K562 (cell line): ENCODE data around the gene TBC1D10A. TPM values are rescaled to one million over a fixed set of nuclear protein-coding genes. Genes with fewer than 3 reads are reported as not detected.

Source experiments
- ATAC-seq: fragments of 200-7000 bp; cut with Tn5 transposase; 3 replicates; pipeline ENCODE4 v1.9.1; 2020; ENCODE audit warnings: moderate library complexity
- BruUV-seq: library from RNA; stranded (reverse); fragments of 400-500 nt; replicated peaks from 2 replicates; lab custom pipeline; 2021; lab: Mats Ljungman, UMichigan
- CTCF ChIA-PET: fragments of 300-600 bp; formaldehyde crosslinking; extraction: SDS; loops from one replicate; lab custom pipeline; 2021; ENCODE audit warnings: low intra/inter-chr PET ratio; lab: Yijun Ruan, JAX
- POLR2A ChIA-PET: fragments of 300-600, 350-650 bp; sonication (Branson Sonifier 250); formaldehyde crosslinking; extraction: SDS; loops from one replicate; lab custom pipeline; 2021; ENCODE audit warnings: antibody characterized with exemption, inconsistent platforms; lab: Yijun Ruan, JAX
- DNase-seq, 4 experiments: peaks; one replicate each; pipeline versions ENCODE4 v3.0.0 to v3.0.0-alpha.2; 2011 to 2018; ENCODE audit warnings: low spot score in 3 of 4, mixed read lengths in 3 of 4; ENCODE audit errors: extremely low read depth in 1 of 4
- FAIRE-seq: peaks from 2 replicates; lab custom pipeline; 2011; peaks lifted over from hg19 to GRCh38; lab: Jason Lieb, UNC
- H2AFZ ChIP-seq: 2 replicates; pipeline ENCODE4 v1.6.0; 2011; ENCODE audit warnings: low read depth, low read length, control low read depth, inconsistent platforms
- H3K27ac ChIP-seq: fragments of 200-600 bp; 3 replicates; pipeline ENCODE4 v1.8.0; 2011; ENCODE audit warnings: low read depth, mild to moderate bottlenecking, control low read depth, inconsistent platforms, low read length, moderate library complexity, mixed read lengths; ENCODE audit errors: extremely low read depth
- H3K27me3 ChIP-seq, 2 experiments: fragments of 300-600 bp in 1 of 2; 2 replicates in 1 of 2; 3 replicates in 1 of 2; pipeline versions ENCODE4 v1.6.0 to v1.8.0; 2011; ENCODE audit warnings: inconsistent platforms in 2 of 2, low read length in 2 of 2, mild to moderate bottlenecking in 1 of 2, mixed read lengths in 1 of 2, moderate library complexity in 1 of 2; ENCODE audit not compliant: control insufficient read depth in 2 of 2, insufficient read depth in 2 of 2
- H3K36me3 ChIP-seq: fragments of 300-600 bp; 3 replicates; pipeline ENCODE4 v1.8.0; 2011; ENCODE audit warnings: mild to moderate bottlenecking, low read length, inconsistent platforms; ENCODE audit not compliant: control insufficient read depth, insufficient read depth
- H3K4me1 ChIP-seq, 2 experiments: fragments of 200-600 bp in 1 of 2; replicated peaks in 1 of 2; 2 replicates in 1 of 2; 3 replicates in 1 of 2; pipeline versions ENCODE4 v1.5.1 to v1.8.0; 2011; ENCODE audit warnings: inconsistent platforms in 2 of 2, low read length in 2 of 2, mild to moderate bottlenecking in 1 of 2, mixed read lengths in 1 of 2, moderate library complexity in 1 of 2; ENCODE audit not compliant: control insufficient read depth in 2 of 2, insufficient read depth in 2 of 2
- H3K4me2 ChIP-seq: 2 replicates; pipeline ENCODE4 v1.6.1; 2011; ENCODE audit warnings: low read length, control low read depth, inconsistent platforms, mixed read lengths; ENCODE audit not compliant: insufficient read depth
- H3K4me3 ChIP-seq: fragments of 200-600 bp; sonication (generic), shearing (Covaris generic); 2 replicates; pipeline ENCODE4 v1.5.1; 2016; ENCODE audit warnings: control low read depth, inconsistent platforms
- H3K79me2 ChIP-seq: fragments of 200-600 bp; 3 replicates; pipeline ENCODE4 v1.8.0; 2011; ENCODE audit warnings: low read length, inconsistent platforms; ENCODE audit not compliant: control insufficient read depth, insufficient read depth
- H3K9ac ChIP-seq, 2 experiments: 2 replicates each; pipeline versions ENCODE4 v1.6.0 to v1.6.1; 2011; ENCODE audit warnings: low read depth in 2 of 2, low read length in 2 of 2, control low read depth in 1 of 2, inconsistent platforms in 1 of 2, mild to moderate bottlenecking in 1 of 2, mixed read lengths in 1 of 2; ENCODE audit not compliant: insufficient read depth in 1 of 2
- H3K9me1 ChIP-seq: one replicate; pipeline ENCODE4 v1.6.0; 2011; ENCODE audit warnings: inconsistent platforms, mild to moderate bottlenecking, low read length, moderate library complexity; ENCODE audit not compliant: control insufficient read depth, insufficient read depth
- H3K9me3 ChIP-seq: replicated peaks from 2 replicates; pipeline ENCODE4 v1.5.1; 2011; ENCODE audit warnings: low read depth, low read length, inconsistent platforms; ENCODE audit not compliant: control insufficient read depth, insufficient read depth
- H4K20me1 ChIP-seq: replicated peaks from 2 replicates; pipeline ENCODE4 v1.6.1; 2011; ENCODE audit warnings: low read length, inconsistent platforms, mixed read lengths; ENCODE audit not compliant: control insufficient read depth, insufficient read depth
- C11orf30 ChIP-seq: fragments of 450-650 bp; IDR thresholded peaks from 2 replicates; pipeline ENCODE4 v1.6.1; 2016; ENCODE audit warnings: low read depth, mild to moderate bottlenecking
- CC2D1A ChIP-seq: fragments of 450-650 bp; IDR thresholded peaks from 2 replicates; pipeline ENCODE4 v1.6.1; 2017; ENCODE audit warnings: mild to moderate bottlenecking
- ELF2 ChIP-seq: fragments of 250-450 bp; sonication (Bioruptor Pico); IDR thresholded peaks from 2 replicates; pipeline ENCODE4 v1.5.0; 2021; ENCODE audit warnings: mild to moderate bottlenecking
- HCFC1 ChIP-seq: IDR thresholded peaks from 2 replicates; pipeline ENCODE4 v1.6.1; 2012; ENCODE audit warnings: low read depth, low read length, improper control_type of control experiment
- HIVEP1 ChIP-seq: fragments of 250-450 bp; sonication (Bioruptor Pico); IDR thresholded peaks from 2 replicates; pipeline ENCODE4 v1.4.0; 2020; ENCODE audit warnings: mild to moderate bottlenecking
- KAT2B ChIP-seq: IDR thresholded peaks from one replicate; pipeline ENCODE4 v1.6.1; 2012; ENCODE audit warnings: low read depth, mild to moderate bottlenecking, control low read depth, inconsistent platforms, low read length, moderate library complexity
- L3MBTL2 ChIP-seq: fragments of 450-650 bp; IDR thresholded peaks from 2 replicates; pipeline ENCODE4 v1.6.1; 2016; ENCODE audit warnings: mild to moderate bottlenecking, moderate library complexity
- MTA1 ChIP-seq: fragments of 450-650 bp; IDR thresholded peaks from 2 replicates; pipeline ENCODE4 v1.6.1; 2017; ENCODE audit warnings: borderline replicate concordance
- POLR2H ChIP-seq: IDR thresholded peaks from 2 replicates; pipeline ENCODE4 v1.6.1; 2016; ENCODE audit warnings: missing genetic modification characterization, low read depth, mild to moderate bottlenecking, control low read depth, missing compliant biosample characterization, moderate library complexity
- RAD51 ChIP-seq: fragments of 450-650 bp; IDR thresholded peaks from 2 replicates; pipeline ENCODE4 v1.7.1; 2016; ENCODE audit warnings: low read depth, mild to moderate bottlenecking, borderline replicate concordance
- RBFOX2 ChIP-seq: fragments of 200-400 bp; formaldehyde crosslinking; IDR thresholded peaks from 2 replicates; pipeline ENCODE4 v1.6.1; 2017; ENCODE audit warnings: low read depth, mild to moderate bottlenecking, low read length, moderate library complexity
- XRCC4 ChIP-seq: IDR thresholded peaks from one replicate; pipeline ENCODE4 v1.6.1; 2011; ENCODE audit not compliant: insufficient read depth, insufficient read length; ENCODE audit errors: extremely low read depth
- YY1 ChIP-seq, 3 experiments: IDR thresholded peaks; 2 replicates each; pipeline ENCODE4 v1.6.1; 2011; ENCODE audit warnings: low read length in 2 of 3, mild to moderate bottlenecking in 2 of 3, moderate library complexity in 2 of 3, borderline replicate concordance in 1 of 3, control low read depth in 1 of 3, low read depth in 1 of 3; ENCODE audit not compliant: insufficient read depth in 3 of 3, insufficient replicate concordance in 2 of 3, control insufficient read depth in 1 of 3, insufficient read length in 1 of 3; ENCODE audit errors: extremely low read depth in 1 of 3
- ZBTB17 ChIP-seq: fragments of 450-650 bp; formaldehyde crosslinking; IDR thresholded peaks from 2 replicates; pipeline ENCODE4 v1.4.0; 2020; ENCODE audit warnings: mild to moderate bottlenecking
- ZFX ChIP-seq: sonication (generic); formaldehyde crosslinking; IDR thresholded peaks from 2 replicates; pipeline ENCODE4 v1.8.0; 2022; ENCODE audit warnings: mild to moderate bottlenecking, missing genetic modification reagents, moderate library complexity
- ZNF764 ChIP-seq: fragments of 250-450 bp; sonication (Bioruptor Pico); IDR thresholded peaks from 2 replicates; pipeline ENCODE4 v1.4.0; 2020; ENCODE audit warnings: low read depth, mild to moderate bottlenecking, moderate library complexity
- WGBS: fragments of 100-300 bp; shearing (Covaris generic); methylation state at CpG from one replicate; pipeline ENCODE4 v1.1.6; 2016; ENCODE audit warnings: low coverage, mixed read lengths; ENCODE audit not compliant: insufficient coverage; ENCODE audit errors: missing lambda C conversion rate; 5-methylcytosine and 5-hydroxymethylcytosine counted together
- in situ Hi-C: fragments of 300-500 bp; cut with MboI; formaldehyde crosslinking; loops from 4 replicates; pipeline ENCODE4 v1.15.0; 2018; ENCODE audit warnings: inconsistent platforms, mixed read lengths
- intact Hi-C: fragments of 100-400 bp; cut with micrococcal nuclease; formaldehyde crosslinking; loops from 2 replicates; pipeline ENCODE4 v1.14.2; 2022
- polyA plus RNA-seq, 8 experiments: library from polyadenylated mRNA; depleted of rRNA in 4 of 8; stranded (reverse) in 5 of 8; unstranded in 3 of 8; fragments of >200 nt; fragmentation: Nextera tagmentation in 2 of 8; fragmentation: Illumina TruSeq in 1 of 8; extraction: Ambion mirVana in 2 of 8; extraction: Trizol in 1 of 8; gene quantifications; 2 replicates each; pipeline versions ENCODE4 v1.2.1 to v1.2.3, GENCODE V29; 2011 to 2014; ENCODE audit warnings: inconsistent platforms in 1 of 8, missing spikeins in 1 of 8
- total RNA-seq, 7 experiments: library from RNA; depleted of rRNA in 6 of 7; stranded (reverse); fragments of >200 nt in 6 of 7; fragmentation: Illumina TruSeq in 2 of 7; extraction: Trizol in 2 of 7; gene quantifications; 2 replicates each; pipeline versions ENCODE4 v1.2.1 to v1.2.3, GENCODE V29; 2011 to 2021; ENCODE audit warnings: low replicate concordance in 1 of 7
- TF ChIP-seq, protein P1 (sequence below): IDR thresholded peaks from 3 replicates; pipeline ENCODE4 v1.6.1; 2011; ENCODE audit warnings: borderline replicate concordance, mild to moderate bottlenecking, moderate library complexity; ENCODE audit not compliant: insufficient read length; ENCODE audit errors: extremely low read depth
- TF ChIP-seq, protein P2 (sequence below): sonication (generic); formaldehyde crosslinking; IDR thresholded peaks from 2 replicates; pipeline ENCODE4 v1.8.1; 2023; ENCODE audit warnings: mild to moderate bottlenecking, missing genetic modification reagents, moderate library complexity

The TBC1D10A gene
- total and polyA plus RNA-seq, 9 of the 15 experiments (the other 6 are each of a cell fraction or from before 2014, with no cell fraction given): 0.13 to 10.4 (median 4.6) TPM

DNA sequence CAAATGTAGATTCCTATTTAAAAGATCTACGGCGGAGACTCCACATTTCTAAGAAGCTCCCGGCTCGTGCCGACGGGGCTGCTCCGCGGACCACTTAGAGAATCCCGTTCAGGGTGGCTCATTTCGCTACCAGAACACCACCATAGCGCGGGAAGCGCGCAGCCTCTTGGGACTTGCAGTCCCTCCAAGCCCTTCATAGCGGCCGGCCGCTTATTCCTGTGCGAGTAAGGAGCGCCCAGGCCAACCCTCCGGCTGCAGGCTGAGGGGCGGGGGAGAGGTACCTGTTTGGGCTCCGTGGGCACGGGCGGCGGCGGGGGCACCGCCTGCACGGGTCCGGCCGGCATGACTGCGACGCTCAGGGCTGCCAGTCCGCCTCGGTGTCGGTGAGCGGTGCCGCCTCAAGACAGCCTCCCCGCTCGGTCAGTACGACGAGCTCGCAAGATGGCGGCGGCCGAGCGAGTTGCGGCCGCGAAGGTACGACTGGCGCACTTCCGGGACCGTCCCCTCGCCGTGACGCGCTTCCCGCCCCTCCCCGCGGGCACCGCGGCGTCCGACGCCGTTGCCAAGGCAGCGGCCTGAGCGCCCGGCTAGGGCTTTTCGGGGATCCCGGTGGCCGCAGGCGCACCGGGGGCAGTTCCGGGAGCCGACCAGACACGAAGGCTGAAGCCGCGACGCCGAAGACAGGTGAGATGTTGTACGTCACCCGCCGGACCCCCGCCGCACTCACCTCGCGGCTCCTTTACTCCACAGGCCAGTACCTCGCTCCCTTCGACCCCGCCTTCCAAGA lies 29.9 kb upstream of the TBC1D10A start, which contains the start of the genes CCDC157 and SF3A1:
Gene CCDC157 (plus strand): TSS at position 559 of the 787 bp plus-strand sequence. CDS start 8,994 bp downstream, outside the sequence.
Gene SF3A1 (minus strand): TSS at position 446 of the 787 bp plus-strand sequence. CDS start 102 bp downstream, at position 344.
- no TSS peak for BruUV-seq
- Histone ChIP-seq H3K9me3 (no peaks in the 10 kb centered on the region), H3K4me3 (peak within 1 kb of the TSS; percentile 75), H3K27ac (peak within 1 kb of the TSS; percentile 95), H4K20me1 (no peaks in the 10 kb centered on the region; the same call in 1 of the 2 replicates), H3K4me1 (peaks cover 12 to 14% of the 10 kb centered on the region in 2 experiments; a peak in 4 of 5 replicates), H3K27me3 (no peaks in the 10 kb centered on the region), H2AFZ (peak within 1 kb of the TSS; percentile 97), H3K4me2 (peak within 1 kb of the TSS; percentile 94), H3K9ac (peak within 1 kb of the TSS; percentile 93 to 99), H3K9me1 (no peaks in the 10 kb centered on the region), H3K36me3 (peaks cover 26% of the 10 kb centered on the region), H3K79me2 (peaks cover 45% of the 10 kb centered on the region)
- intact Hi-C loops: no loop called here
- DNase-seq (peak; percentile 86 to 88 (median 87)), ATAC-seq (peak; percentile 98), FAIRE-seq (peak; percentile 80)
- POLR2A ChIA-PET: interaction anchor here (0.5 to 2.1 kb wide), 14 partner anchors 12 to 1042 kb away, joined by 3 to 8 read pairs (median 4); partner anchors contain the start of genes DRG1 and TBC1D10A
- CTCF ChIA-PET: no interaction called here
- WGBS: under 1% methylated on average over 41 of the region's 91 CpGs
- in situ Hi-C loops: no loop called here
- TF ChIP-seq L3MBTL2 (peak; percentile 25; the same call in 1 of the 2 replicates), C11orf30 (peak; percentile 76), ZBTB17 (CRISPR knock-in tag) (no peak), KAT2B (no peak), CC2D1A (peak; percentile 80; the same call in 1 of the 2 replicates), POLR2H (tag) (peak; percentile 59; the same call in 1 of the 2 replicates), RBFOX2 (peak; percentile 96), HIVEP1 (CRISPR knock-in tag) (no peak), HCFC1 (peak; percentile 82), ZFX (CRISPR knock-in tag) (peak; percentile 95), MTA1 (peak; percentile 93), XRCC4 (no peak), YY1 (IDR thresholded peaks at IDR 0.05; ENCODE audit: borderline replicate concordance in 1 of 3, control insufficient read depth in 1 of 3, extremely low read depth in 1 of 3, insufficient read depth in 3 of 3, insufficient read length in 1 of 3, insufficient replicate concordance in 2 of 3, low read depth in 1 of 3, low read length in 2 of 3) (peak; percentile 84 to 97 (median 96)), ZNF764 (CRISPR knock-in tag) (no peak), ELF2 (CRISPR knock-in tag) (peak; percentile 75; the same call in 1 of the 2 replicates), RAD51 (no peak)
- TF ChIP-seq, protein P1, sequence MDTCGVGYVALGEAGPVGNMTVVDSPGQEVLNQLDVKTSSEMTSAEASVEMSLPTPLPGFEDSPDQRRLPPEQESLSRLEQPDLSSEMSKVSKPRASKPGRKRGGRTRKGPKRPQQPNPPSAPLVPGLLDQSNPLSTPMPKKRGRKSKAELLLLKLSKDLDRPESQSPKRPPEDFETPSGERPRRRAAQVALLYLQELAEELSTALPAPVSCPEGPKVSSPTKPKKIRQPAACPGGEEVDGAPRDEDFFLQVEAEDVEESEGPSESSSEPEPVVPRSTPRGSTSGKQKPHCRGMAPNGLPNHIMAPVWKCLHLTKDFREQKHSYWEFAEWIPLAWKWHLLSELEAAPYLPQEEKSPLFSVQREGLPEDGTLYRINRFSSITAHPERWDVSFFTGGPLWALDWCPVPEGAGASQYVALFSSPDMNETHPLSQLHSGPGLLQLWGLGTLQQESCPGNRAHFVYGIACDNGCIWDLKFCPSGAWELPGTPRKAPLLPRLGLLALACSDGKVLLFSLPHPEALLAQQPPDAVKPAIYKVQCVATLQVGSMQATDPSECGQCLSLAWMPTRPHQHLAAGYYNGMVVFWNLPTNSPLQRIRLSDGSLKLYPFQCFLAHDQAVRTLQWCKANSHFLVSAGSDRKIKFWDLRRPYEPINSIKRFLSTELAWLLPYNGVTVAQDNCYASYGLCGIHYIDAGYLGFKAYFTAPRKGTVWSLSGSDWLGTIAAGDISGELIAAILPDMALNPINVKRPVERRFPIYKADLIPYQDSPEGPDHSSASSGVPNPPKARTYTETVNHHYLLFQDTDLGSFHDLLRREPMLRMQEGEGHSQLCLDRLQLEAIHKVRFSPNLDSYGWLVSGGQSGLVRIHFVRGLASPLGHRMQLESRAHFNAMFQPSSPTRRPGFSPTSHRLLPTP: no peak
- TF ChIP-seq, protein P2, sequence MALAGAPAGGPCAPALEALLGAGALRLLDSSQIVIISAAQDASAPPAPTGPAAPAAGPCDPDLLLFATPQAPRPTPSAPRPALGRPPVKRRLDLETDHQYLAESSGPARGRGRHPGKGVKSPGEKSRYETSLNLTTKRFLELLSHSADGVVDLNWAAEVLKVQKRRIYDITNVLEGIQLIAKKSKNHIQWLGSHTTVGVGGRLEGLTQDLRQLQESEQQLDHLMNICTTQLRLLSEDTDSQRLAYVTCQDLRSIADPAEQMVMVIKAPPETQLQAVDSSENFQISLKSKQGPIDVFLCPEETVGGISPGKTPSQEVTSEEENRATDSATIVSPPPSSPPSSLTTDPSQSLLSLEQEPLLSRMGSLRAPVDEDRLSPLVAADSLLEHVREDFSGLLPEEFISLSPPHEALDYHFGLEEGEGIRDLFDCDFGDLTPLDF (CRISPR knock-in tag): peak; percentile 60; the same call in 1 of the 2 replicates
